Effector memory CD4-positive, alpha-beta T cell (primary cell): ENCODE measurements around the gene MELTF.

Experiments used
- DNase-seq, 3 donors: peaks; one replicate each; pipeline ENCODE4 v3.0.0-alpha.2; 2020
- H3K27ac ChIP-seq: 2 replicates; pipeline ENCODE4 v1.7.0; 2013; ENCODE audit warnings: mild to moderate bottlenecking, low read length, moderate library complexity; ENCODE audit not compliant: insufficient read depth, poor library complexity, severe bottlenecking
- H3K27me3 ChIP-seq: replicated peaks from 2 replicates; pipeline ENCODE4 v1.7.0; 2013; ENCODE audit warnings: mild to moderate bottlenecking, low read length; ENCODE audit not compliant: insufficient read depth, control insufficient read depth, poor library complexity, severe bottlenecking
- H3K36me3 ChIP-seq: 2 replicates; pipeline ENCODE4 v1.7.0; 2013; ENCODE audit warnings: mild to moderate bottlenecking, low read length, moderate library complexity; ENCODE audit not compliant: control insufficient read depth, insufficient read depth
- H3K4me1 ChIP-seq: 2 replicates; pipeline ENCODE4 v1.7.0; 2013; ENCODE audit warnings: low read length, mild to moderate bottlenecking; ENCODE audit not compliant: control insufficient read depth, insufficient read depth, poor library complexity, severe bottlenecking
- H3K4me3 ChIP-seq: 2 replicates; pipeline ENCODE4 v1.7.0; 2013; ENCODE audit warnings: low read length, low read depth, mild to moderate bottlenecking; ENCODE audit not compliant: insufficient read depth, poor library complexity, severe bottlenecking
- H3K9me3 ChIP-seq: 2 replicates; pipeline ENCODE4 v1.7.0; 2013; ENCODE audit warnings: mild to moderate bottlenecking, low read length, moderate library complexity; ENCODE audit not compliant: control insufficient read depth

MELTF gene

DNA sequence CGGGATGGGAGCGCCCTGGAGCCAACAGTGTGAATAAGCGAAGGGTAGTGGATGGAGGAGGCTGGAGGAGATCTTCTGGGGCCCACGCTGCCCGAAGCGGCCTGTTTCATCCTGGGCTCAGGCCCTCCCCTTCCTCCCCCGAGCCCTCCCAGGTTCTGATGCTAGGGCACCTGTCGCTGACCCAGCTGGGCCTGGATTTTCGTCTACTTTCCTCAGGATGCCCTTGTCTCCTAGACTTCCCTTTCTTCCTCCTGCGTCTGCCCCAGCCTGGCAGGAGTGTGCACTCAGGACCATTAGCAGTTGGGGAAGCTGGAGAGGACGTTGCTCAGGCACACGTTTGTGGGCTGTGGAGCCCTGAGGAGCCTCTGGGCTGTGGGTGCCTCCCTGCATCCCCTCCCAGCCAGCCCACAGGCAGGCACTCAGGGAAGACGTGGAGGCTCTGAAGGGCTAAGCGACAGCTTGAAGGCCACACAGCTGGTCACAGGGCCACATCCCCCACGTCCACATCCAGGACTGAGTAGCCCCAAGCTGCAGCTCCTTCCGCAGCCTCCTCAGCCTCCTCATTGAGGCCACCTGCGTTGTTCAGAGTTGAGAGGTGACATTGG is 37.1 kb downstream of the MELTF start:
- no peaks in the 10 kb centered on the region for H3K4me1 ChIP-seq
- H3K27ac ChIP-seq, result no peak overlapping the region
- H3K27me3 ChIP-seq, result no peaks in the 10 kb centered on the region
- H3K36me3 ChIP-seq, result no peaks in the 10 kb centered on the region
- no peaks in the 10 kb centered on the region for H3K9me3 ChIP-seq
- H3K4me3 ChIP-seq, result no peak overlapping the region
- DNase-seq, result no peak

DNA sequence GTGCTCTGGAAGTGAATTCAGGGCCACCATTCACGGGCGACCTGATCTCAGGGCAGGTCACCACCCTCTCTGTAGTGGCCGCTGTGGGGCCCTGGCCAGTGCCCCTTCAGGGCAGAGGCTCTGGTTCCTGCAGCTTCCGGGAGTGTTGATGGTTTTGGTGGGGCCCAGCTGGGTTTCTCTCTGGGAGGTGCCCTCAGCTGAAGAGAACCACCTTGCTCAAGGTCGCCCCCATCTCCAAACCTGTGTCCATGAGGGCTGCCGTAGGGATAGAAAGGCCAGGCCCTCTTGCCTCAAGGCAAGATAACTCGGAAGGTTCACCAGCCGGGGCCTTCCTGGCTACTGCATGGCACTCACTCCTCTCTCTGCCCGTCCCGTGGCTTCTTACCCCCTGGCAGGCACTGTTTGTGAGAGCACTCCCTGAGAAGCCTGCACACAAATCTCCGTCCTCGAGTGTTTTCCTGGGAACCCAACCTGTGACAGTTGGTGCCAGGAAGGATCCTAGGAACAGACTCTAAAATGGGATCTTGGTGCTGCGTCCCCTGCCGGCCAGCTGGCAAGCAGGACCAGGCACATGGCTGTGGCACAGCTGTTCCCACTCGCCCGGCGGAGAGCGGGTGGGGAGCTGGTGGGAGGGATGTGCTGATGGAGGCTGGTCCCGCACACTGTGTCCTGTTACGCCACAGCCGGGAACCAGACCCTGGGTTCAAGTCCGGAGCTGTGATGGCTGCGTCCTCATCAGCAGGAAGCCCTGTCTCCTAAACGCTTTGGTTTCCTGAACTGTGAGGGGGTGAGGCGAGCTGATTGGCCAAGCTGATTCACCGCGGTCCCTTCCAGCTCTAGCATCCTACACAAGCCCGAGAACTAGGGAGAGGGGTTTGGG is 37.8 kb downstream of the MELTF start:
- no peak overlapping the region for H3K27ac ChIP-seq

DNA sequence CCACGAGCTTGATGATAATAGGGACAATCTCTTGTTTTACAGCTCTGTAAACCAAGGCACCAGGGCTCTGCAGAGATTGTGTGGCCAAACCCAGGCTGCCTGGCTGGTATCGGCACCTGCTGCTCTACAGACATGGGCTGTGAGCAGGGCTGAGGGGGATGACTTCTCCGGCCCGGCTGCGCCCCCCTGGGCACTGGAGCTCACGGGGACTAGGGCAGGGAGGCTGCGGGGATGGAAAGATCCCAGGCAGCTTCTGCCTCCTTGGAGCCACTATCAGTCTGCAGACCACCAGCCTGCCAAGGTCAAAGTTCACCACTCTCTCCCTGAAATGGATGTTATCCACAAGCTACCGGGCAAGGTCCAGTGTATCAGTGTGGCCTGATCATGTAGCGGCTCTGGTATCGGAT is 39.0 kb downstream of the MELTF start:
- H3K27ac ChIP-seq, result no peak overlapping the region

More for the DNA sequence above, 37.8 kb downstream of the MELTF start:
- Histone ChIP-seq H3K9me3 (no peaks in the 10 kb centered on the region), H3K27me3 (no peaks in the 10 kb centered on the region), H3K36me3 (no peaks in the 10 kb centered on the region), H3K4me3 (no peak overlapping the region), H3K4me1 (no peaks in the 10 kb centered on the region)
- DNase-seq, result no peak

GRCh38 chr3:196989721-196990262 is 39.8 kb downstream of the MELTF start:
- no peak for DNase-seq
- H3K4me1 ChIP-seq, result no peaks in the 10 kb centered on the region
- no peak overlapping the region for H3K27ac ChIP-seq
- H3K36me3 ChIP-seq, result no peaks in the 10 kb centered on the region
- no peaks in the 10 kb centered on the region for H3K27me3 ChIP-seq
- no peak overlapping the region for H3K4me3 ChIP-seq
- H3K9me3 ChIP-seq, result no peaks in the 10 kb centered on the region

More for the DNA sequence above, 39.0 kb downstream of the MELTF start:
- no peak for DNase-seq
- H3K9me3 ChIP-seq, result no peaks in the 10 kb centered on the region
- H3K4me1 ChIP-seq, result no peaks in the 10 kb centered on the region
- no peaks in the 10 kb centered on the region for H3K27me3 ChIP-seq
- no peak overlapping the region for H3K4me3 ChIP-seq
- no peaks in the 10 kb centered on the region for H3K36me3 ChIP-seq

- Histone ChIP-seq H3K4me3 (no peak overlapping the region), H3K27me3 (no peaks in the 10 kb centered on the region), H3K36me3 (no peaks in the 10 kb centered on the region), H3K27ac (no peak overlapping the region), H3K9me3 (no peaks in the 10 kb centered on the region), H3K4me1 (no peaks in the 10 kb centered on the region)
- no peak for DNase-seq
These were observed 41.2 kb downstream of the MELTF start for GRCh38 chr3:196988241-196989029.

- no peak overlapping the region for H3K27ac ChIP-seq
These were observed 42.6 kb downstream of the MELTF start for GRCh38 chr3:196987022-196987421.

DNA sequence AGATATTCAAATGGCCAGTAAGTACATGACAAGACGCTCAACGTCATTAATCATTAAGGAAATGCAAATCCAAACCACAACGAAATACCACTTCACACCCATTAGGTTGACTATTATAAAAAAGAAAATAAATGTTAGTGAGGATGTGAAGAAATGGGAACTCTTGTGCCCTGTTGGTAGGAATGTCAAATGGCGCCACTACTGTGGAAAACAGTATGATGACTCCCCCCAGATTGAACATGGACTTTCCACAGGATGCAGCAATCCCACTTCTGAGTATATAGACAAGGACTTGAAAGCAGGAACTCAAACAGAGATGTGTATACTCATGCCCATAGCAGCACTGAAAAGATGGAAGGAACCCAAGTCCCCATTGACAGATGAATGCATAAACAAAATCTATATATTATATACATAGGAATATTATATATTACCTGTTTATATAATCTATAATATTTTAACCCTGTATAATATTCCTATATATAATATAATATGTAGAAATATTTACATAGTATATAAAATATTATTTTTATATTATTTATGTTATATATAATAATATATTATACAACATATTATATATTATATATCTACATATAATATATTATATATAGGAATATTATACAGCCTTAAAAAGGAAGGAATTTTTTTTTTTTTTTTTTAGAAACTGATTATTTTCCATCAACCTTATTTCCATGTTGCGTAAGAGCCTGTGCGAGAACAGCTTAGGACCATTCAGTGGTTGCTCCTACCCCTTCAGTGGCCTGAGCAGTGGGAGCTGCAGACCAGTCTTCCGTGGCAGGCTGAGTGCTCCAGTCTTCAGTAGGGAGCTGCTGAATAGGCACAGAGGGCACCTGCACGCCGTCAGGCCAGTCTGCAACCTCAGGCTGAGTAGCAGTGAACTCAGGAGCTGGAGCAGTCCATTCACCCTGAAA is 43.4 kb downstream of the MELTF start:
- no peak for DNase-seq
- Histone ChIP-seq H3K4me1 (no peaks in the 10 kb centered on the region), H3K27ac (no peak overlapping the region), H3K36me3 (no peaks in the 10 kb centered on the region), H3K27me3 (no peaks in the 10 kb centered on the region), H3K4me3 (no peak overlapping the region), H3K9me3 (no peaks in the 10 kb centered on the region)

More at GRCh38 chr3:196987022-196987421, 42.6 kb downstream of the MELTF start:
- H3K4me1 ChIP-seq, result no peaks in the 10 kb centered on the region
- no peaks in the 10 kb centered on the region for H3K9me3 ChIP-seq
- H3K27me3 ChIP-seq, result no peaks in the 10 kb centered on the region
- no peak for DNase-seq
- H3K4me3 ChIP-seq, result no peak overlapping the region
- no peaks in the 10 kb centered on the region for H3K36me3 ChIP-seq

- DNase-seq, result no peak
- Histone ChIP-seq H3K4me1 (no peaks in the 10 kb centered on the region), H3K27ac (no peak overlapping the region), H3K9me3 (no peaks in the 10 kb centered on the region), H3K36me3 (no peaks in the 10 kb centered on the region), H3K27me3 (no peaks in the 10 kb centered on the region), H3K4me3 (no peak overlapping the region)
These were observed 44.3 kb downstream of the MELTF start for GRCh38 chr3:196985298-196985697.

GRCh38 chr3:196983186-196983585 is 46.4 kb downstream of the MELTF start:
- DNase-seq, result no peak
- Histone ChIP-seq H3K27ac (no peak overlapping the region), H3K4me3 (no peak overlapping the region), H3K4me1 (no peaks in the 10 kb centered on the region), H3K27me3 (no peaks in the 10 kb centered on the region), H3K9me3 (no peaks in the 10 kb centered on the region), H3K36me3 (no peaks in the 10 kb centered on the region)
